Heart left ventricle (tissue), 16 donors: Measurements from ENCODE around the gene PRH1. TPM values are rescaled to one million over a fixed set of nuclear protein-coding genes. Genes with fewer than 3 reads are reported as not detected.

ENCODE experiments used
- ATAC-seq, 4 donors: fragments of 200-7000 bp; cut with Tn5 transposase; one replicate each; pipeline ENCODE4 v1.9.1; 2020 to 2022; ENCODE audit warnings: moderate library complexity in 4 of 4, mild to moderate bottlenecking in 3 of 4, moderate number of reproducible peaks in 1 of 4
- DNase-seq, 5 donors: peaks; one replicate each; pipeline ENCODE4 v3.0.0-alpha.2; 2020
- H3K27ac ChIP-seq, 12 donors: fragments of 200-600 bp; sonication (generic) in 4 of 12; one replicate each; pipeline versions ENCODE4 v1.5.0 to v1.8.0; 2016 to 2022; ENCODE audit warnings: mild to moderate bottlenecking in 2 of 12
- H3K27me3 ChIP-seq, 9 donors: fragments of 200-600 bp; sonication (generic) in 2 of 9; one replicate each; pipeline versions ENCODE4 v1.5.1 to v1.8.0; 2016 to 2022; ENCODE audit warnings: mild to moderate bottlenecking in 3 of 9
- H3K36me3 ChIP-seq, 9 donors: fragments of 200-600 bp; sonication (generic) in 2 of 9; one replicate each; pipeline versions ENCODE4 v1.5.0 to v1.8.0; 2018 to 2022; ENCODE audit warnings: mild to moderate bottlenecking in 2 of 9
- H3K4me1 ChIP-seq, 12 donors: fragments of 200-600 bp; sonication (generic) in 4 of 12; one replicate each; pipeline versions ENCODE4 v1.5.0 to v1.8.0; 2016 to 2022; ENCODE audit warnings: mild to moderate bottlenecking in 3 of 12
- H3K4me3 ChIP-seq, 12 donors: fragments of 200-600 bp; sonication (generic) in 4 of 12; one replicate each; pipeline versions ENCODE4 v1.5.0 to v1.8.0; 2017 to 2022; ENCODE audit warnings: mild to moderate bottlenecking in 9 of 12, moderate library complexity in 4 of 12
- H3K9me3 ChIP-seq, 12 donors: fragments of 200-600 bp; sonication (generic) in 4 of 12; one replicate each; pipeline versions ENCODE4 v1.5.0 to v1.8.0; 2016 to 2022; ENCODE audit warnings: mild to moderate bottlenecking in 1 of 12
- POLR2A ChIP-seq, 2 donors: fragments of 450-650 bp; IDR thresholded peaks; one replicate each; pipeline ENCODE4 v1.6.1; 2017; ENCODE audit warnings: antibody characterized with exemption in 2 of 2, mild to moderate bottlenecking in 2 of 2, moderate library complexity in 2 of 2
- WGBS, 4 donors: extraction: QIAGEN DNeasy Blood & Tissue Kit in 2 of 4; methylation state at CpG; one replicate each; pipeline versions ENCODE4 v1.1.5 to v1.1.7; 2013 to 2018; 5-methylcytosine and 5-hydroxymethylcytosine counted together
- intact Hi-C, 10 donors: fragments of 100-400 bp; cut with DNase I; formaldehyde crosslinking; loops; one replicate each; pipeline versions ENCODE4 v1.11.1 to v1.14.2; 2022
- polyA plus RNA-seq, 2 donors: library from polyadenylated mRNA; stranded (reverse); fragments of 200-250 nt; gene quantifications; one replicate each; pipeline ENCODE4 v1.2.3, GENCODE V29; 2013
- total RNA-seq, 9 donors: library from RNA; depleted of rRNA in 2 of 9; stranded (reverse); fragments of >200 nt in 2 of 9; fragmentation: NEBNext Ultra II Directional in 3 of 9; extraction: Animal tissue kit (Norgen Biotek cat#: 25700) in 3 of 9; gene quantifications; one replicate each; pipeline versions ENCODE4 v1.1.0 to v1.2.4, GENCODE V29; 2016 to 2023
- TF ChIP-seq, protein P1 (sequence below), 12 donors: fragments of 200-600 bp; sonication (generic) in 4 of 12; IDR thresholded peaks; one replicate each; pipeline versions ENCODE4 v1.5.0 to v1.8.0; 2018 to 2022; ENCODE audit warnings: antibody characterized with exemption in 12 of 12, mild to moderate bottlenecking in 5 of 12
- donor health status: ischemic (EF 13 %, LVEDD 7.1; RV severe dilation, severe dysfunction).
- donor health status: healthy with polysubstance abuse.
- donor health status: DM: no; HTN: yes; CAD: no.
- donor health status: DM: no; HTN: no; CAD: no.
- donor health status: ischemic (EF 25% LVEDD 6.9; RV normal size, moderate dysfunction).
- donor health status: ischemic (EF 25% LVEDD 5.7; RV mildly dilated, moderate dysfunction).
- donor health status: healthy.
- donor health status: DM: yes; HTN: yes; CAD: no.
- donor health status: ischemic (EF 35%, LVEDD 5.7; RV mildly dilated, moderate dysfunction).
- donor health status: nonischemic (EF 11% LVEDD 7.7; RV severe dilation, severe dysfunction).
- donor health status: DM: yes; HTN: yes; CAD: no.
- donor health status: PGD.
- donor health status: ischemic (EF 29% LVEDD 5.4; RV normal size, mild dysfunction).
- donor health status: nonischemic (EF 23%, LVEDD 6.1; RV moderate dilation, normal function).

The PRH1 gene
- total and polyA plus RNA-seq, 11 donors = 1.7 to 13.5 (median 7.5) TPM

GRCh38 chr12:10910380-10910779 is 26.3 kb upstream of the PRH1 start:
- peak in 2 of 4 donors; percentile 55 to 57 for ATAC-seq
- 74 to 94% (median 81%) methylated on average over 8 of the region's 8 CpGs for WGBS, 4 donors
- intact Hi-C loops = no loop called here

GRCh38 chr12:10909462-10909861 is 25.4 kb upstream of the PRH1 start, which contains the start of gene TAS2R13:
TSS of gene TAS2R13 (minus strand) at chr12:10909562. CDS start at chr12:10909298, 264 bp downstream.
- TF ChIP-seq POLR2A (IDR thresholded peaks at IDR 0.05) = no peak
- TF ChIP-seq, protein P1, sequence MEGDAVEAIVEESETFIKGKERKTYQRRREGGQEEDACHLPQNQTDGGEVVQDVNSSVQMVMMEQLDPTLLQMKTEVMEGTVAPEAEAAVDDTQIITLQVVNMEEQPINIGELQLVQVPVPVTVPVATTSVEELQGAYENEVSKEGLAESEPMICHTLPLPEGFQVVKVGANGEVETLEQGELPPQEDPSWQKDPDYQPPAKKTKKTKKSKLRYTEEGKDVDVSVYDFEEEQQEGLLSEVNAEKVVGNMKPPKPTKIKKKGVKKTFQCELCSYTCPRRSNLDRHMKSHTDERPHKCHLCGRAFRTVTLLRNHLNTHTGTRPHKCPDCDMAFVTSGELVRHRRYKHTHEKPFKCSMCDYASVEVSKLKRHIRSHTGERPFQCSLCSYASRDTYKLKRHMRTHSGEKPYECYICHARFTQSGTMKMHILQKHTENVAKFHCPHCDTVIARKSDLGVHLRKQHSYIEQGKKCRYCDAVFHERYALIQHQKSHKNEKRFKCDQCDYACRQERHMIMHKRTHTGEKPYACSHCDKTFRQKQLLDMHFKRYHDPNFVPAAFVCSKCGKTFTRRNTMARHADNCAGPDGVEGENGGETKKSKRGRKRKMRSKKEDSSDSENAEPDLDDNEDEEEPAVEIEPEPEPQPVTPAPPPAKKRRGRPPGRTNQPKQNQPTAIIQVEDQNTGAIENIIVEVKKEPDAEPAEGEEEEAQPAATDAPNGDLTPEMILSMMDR (IDR thresholded peaks at IDR 0.05) = no peak
- DNase-seq = no peak
- no peak for ATAC-seq
- Histone ChIP-seq H3K27me3 (no peaks in the 10 kb centered on the region), H3K9me3 (peaks cover 0 to 28% (median 11%) of the 10 kb centered on the region in 12 donors), H3K4me1 (no peaks in the 10 kb centered on the region), H3K4me3 (no peak within 1 kb of the TSS), H3K36me3 (peaks cover 0 to 2% (median 0%) of the 10 kb centered on the region in 9 donors), H3K27ac (no peak within 1 kb of the TSS)
- 94 to 96% (median 94%) methylated on average over 1 of the region's 1 CpG for WGBS, 4 donors
- intact Hi-C loops = no loop called here

More at GRCh38 chr12:10910380-10910779, 26.3 kb upstream of the PRH1 start:
- no peaks in the 10 kb centered on the region for H3K27me3 ChIP-seq
- H3K4me3 ChIP-seq = no peak overlapping the region
- H3K36me3 ChIP-seq = no peaks in the 10 kb centered on the region
- DNase-seq = no peak
- H3K4me1 ChIP-seq = no peaks in the 10 kb centered on the region
- TF ChIP-seq POLR2A (IDR thresholded peaks at IDR 0.05) = no peak
- TF ChIP-seq, protein P1 (IDR thresholded peaks at IDR 0.05) = no peak
- peaks cover 0 to 19% (median 2%) of the 10 kb centered on the region in 12 donors for H3K9me3 ChIP-seq
- H3K27ac ChIP-seq = no peak overlapping the region

- 84 to 99% (median 97%) methylated on average over 4 of the region's 4 CpGs for WGBS, 4 donors
- intact Hi-C loops = no loop called here
- no peaks in the 10 kb centered on the region for H3K4me1 ChIP-seq
- no peak for DNase-seq
- peaks cover 0 to 54% (median 33%) of the 10 kb centered on the region in 12 donors for H3K9me3 ChIP-seq
- H3K4me3 ChIP-seq = no peak overlapping the region
- H3K27ac ChIP-seq = no peak overlapping the region
- H3K36me3 ChIP-seq = peaks cover 0 to 2% (median 0%) of the 10 kb centered on the region in 9 donors
- no peak for TF ChIP-seq POLR2A (IDR thresholded peaks at IDR 0.05)
- TF ChIP-seq, protein P1 (IDR thresholded peaks at IDR 0.05) = no peak
- ATAC-seq = no peak
- H3K27me3 ChIP-seq = no peaks in the 10 kb centered on the region
These were observed 20.6 kb upstream of the PRH1 start for GRCh38 chr12:10904686-10905085.

GRCh38 chr12:10901427-10901826 is 17.4 kb upstream of the PRH1 start:
- 98 to 100% (median 99%) methylated on average over 1 of the region's 1 CpG for WGBS, 4 donors
- Histone ChIP-seq H3K27me3 (no peaks in the 10 kb centered on the region), H3K27ac (no peak overlapping the region), H3K36me3 (peaks cover 0 to 2% (median 0%) of the 10 kb centered on the region in 9 donors), H3K9me3 (peaks cover 0 to 48% (median 33%) of the 10 kb centered on the region in 12 donors), H3K4me3 (no peak overlapping the region), H3K4me1 (no peaks in the 10 kb centered on the region)
- TF ChIP-seq POLR2A (IDR thresholded peaks at IDR 0.05) = no peak
- TF ChIP-seq, protein P1 (IDR thresholded peaks at IDR 0.05) = no peak
- DNase-seq = no peak
- no peak for ATAC-seq
- intact Hi-C loops = no loop called here
